ENCODE measurements around the gene AP2B1.
A peak's percentile ranks its signal among the peaks of the same experiment; 100 is the strongest.
"Not testable (repeated sequence)": the region's sequence is repeated elsewhere in the genome, so short reads cannot be mapped to it uniquely, and the experiment has no call there.

The AP2B1 gene

DNA sequence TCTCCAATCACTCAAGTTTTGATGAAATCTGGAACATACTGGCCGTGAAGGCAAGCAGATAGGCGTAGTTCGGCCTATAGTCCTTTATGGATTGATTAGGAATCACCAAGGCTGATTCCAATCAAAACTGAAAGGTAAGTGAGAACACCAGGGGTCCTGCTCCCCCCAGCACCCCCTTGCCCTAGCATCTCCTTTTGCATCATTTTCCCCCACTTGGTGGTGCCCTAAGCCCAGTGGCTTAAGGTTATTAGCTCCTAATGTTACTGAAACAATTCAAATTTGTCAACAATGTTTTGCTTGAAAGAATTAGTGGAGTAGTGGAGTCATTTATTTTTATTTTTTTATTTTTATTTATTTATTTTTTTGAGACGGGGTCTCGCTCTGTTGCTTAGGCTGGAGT is 31.4 kb upstream of the AP2B1 start:
- no peak overlapping the region for H3K4me3 ChIP-seq (ENCODE audit: low read depth, low read length)
- TF ChIP-seq, protein P1, sequence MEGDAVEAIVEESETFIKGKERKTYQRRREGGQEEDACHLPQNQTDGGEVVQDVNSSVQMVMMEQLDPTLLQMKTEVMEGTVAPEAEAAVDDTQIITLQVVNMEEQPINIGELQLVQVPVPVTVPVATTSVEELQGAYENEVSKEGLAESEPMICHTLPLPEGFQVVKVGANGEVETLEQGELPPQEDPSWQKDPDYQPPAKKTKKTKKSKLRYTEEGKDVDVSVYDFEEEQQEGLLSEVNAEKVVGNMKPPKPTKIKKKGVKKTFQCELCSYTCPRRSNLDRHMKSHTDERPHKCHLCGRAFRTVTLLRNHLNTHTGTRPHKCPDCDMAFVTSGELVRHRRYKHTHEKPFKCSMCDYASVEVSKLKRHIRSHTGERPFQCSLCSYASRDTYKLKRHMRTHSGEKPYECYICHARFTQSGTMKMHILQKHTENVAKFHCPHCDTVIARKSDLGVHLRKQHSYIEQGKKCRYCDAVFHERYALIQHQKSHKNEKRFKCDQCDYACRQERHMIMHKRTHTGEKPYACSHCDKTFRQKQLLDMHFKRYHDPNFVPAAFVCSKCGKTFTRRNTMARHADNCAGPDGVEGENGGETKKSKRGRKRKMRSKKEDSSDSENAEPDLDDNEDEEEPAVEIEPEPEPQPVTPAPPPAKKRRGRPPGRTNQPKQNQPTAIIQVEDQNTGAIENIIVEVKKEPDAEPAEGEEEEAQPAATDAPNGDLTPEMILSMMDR (IDR thresholded peaks at IDR 0.05; ENCODE audit: control insufficient read depth, extremely low read depth, insufficient read depth): peak; percentile 37; the same call in 1 of the 2 replicates
- DNase-seq (ENCODE audit: low read depth): no peak

DNA sequence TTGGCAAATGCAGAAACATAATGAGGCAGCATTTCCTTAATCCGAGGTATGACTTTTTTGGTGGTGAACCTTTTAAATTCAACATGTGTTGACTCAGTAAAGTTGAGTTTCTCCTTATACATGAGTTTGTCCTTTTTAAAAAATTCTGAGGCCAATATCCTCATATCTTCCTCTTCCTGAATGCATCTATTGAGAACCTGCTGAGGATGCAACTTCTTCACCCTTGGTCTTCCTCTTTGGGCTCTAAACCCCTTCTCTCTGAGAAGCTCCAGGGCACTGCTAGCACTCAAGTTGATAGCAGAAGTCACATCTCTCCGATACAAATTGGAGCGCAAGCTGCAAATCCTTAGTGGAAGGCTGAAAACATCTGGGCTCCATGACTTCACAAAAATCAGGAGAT is 29.8 kb upstream of the AP2B1 start:
- H3K4me3 ChIP-seq (ENCODE audit: low read depth, low read length): no peak overlapping the region
- TF ChIP-seq, protein P1 (IDR thresholded peaks at IDR 0.05; ENCODE audit: control insufficient read depth, extremely low read depth, insufficient read depth): no peak
- DNase-seq (ENCODE audit: low read depth): no peak

DNA sequence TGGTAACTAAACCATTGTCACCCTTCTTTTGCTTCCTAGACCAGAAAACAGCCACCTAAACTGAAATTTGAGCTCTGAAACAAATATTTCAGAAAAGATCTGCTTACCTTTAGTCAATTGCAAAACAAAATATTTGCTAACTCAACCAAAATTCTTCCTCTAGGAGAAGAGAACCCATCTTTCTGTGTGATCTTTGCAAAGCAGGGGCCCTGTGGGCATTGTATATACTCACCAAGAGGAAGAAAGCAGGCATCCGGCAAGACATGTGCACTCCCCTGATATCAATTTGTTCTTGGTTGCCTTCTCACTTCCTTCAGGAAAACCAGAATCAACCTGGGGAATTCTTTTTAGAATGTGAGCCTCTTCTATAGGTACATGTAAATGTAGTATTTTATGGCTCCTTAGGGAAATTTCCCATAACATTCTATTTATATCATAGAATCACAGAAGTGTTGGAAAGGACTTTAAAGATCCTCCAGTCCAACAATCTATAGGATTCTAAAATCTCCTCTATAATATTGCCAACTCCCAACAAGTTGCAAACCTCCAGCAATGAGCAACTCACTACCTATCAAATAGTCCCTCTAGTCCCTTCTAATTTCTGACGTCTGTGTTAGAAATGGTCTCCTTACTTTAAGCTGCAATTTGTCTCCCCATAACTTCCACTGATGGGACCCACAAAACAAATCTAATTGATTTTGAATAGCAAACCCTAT is 27.5 kb upstream of the AP2B1 start:
- no peak overlapping the region for H3K4me3 ChIP-seq (ENCODE audit: low read depth, low read length)
- TF ChIP-seq, protein P1 (IDR thresholded peaks at IDR 0.05; ENCODE audit: control insufficient read depth, extremely low read depth, insufficient read depth): no peak
- no peak for DNase-seq (ENCODE audit: low read depth)

DNA sequence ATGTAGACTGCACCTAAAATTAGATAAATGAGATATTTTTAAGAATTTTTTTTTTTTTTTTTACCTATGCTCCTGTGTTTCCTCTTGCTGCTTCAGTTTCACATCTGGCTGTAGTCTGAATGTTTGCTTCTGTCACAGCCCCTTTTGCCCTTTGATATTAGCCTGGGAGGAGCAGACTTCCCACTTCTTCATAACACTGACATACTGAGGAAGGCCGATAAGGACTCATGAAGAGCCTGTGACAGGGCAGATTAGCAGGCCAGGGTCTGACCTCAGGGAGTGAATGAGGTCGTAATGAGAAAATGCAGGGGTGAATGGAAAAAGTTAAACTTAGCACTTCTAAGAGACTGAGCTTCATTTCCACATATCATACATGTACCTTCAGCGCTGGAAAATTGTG is 26.4 kb upstream of the AP2B1 start, which contains the start of gene SLFN14:
SLFN14 (minus strand) TSS at position 117 of the 400 bp plus-strand sequence. CDS start 2,757 bp downstream, outside the sequence.
- TF ChIP-seq, protein P1 (IDR thresholded peaks at IDR 0.05; ENCODE audit: control insufficient read depth, extremely low read depth, insufficient read depth): no peak
- H3K4me3 ChIP-seq (ENCODE audit: low read depth, low read length): no peak within 1 kb of the TSS
- no peak for DNase-seq (ENCODE audit: low read depth)

DNA sequence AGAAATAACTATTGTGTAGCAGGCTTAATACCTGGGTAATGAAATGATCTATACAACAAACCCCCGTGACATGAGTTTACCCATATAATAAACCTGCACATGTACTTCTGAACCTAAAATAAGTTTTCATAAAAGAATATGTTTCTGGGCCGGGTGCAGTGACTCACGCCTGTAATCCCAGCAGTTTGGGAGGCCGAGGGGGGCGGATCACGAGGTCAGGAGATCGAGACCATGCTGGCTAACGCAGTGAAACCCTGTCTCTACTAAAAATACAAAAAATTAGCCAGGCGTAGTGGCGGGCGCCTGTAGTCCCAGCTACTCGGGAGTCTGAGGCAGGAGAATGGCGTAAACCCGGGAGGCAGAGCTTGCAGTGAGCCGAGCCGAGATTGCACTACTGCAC is 23.9 kb upstream of the AP2B1 start:
- DNase-seq (ENCODE audit: low read depth); H3K4me3 ChIP-seq (ENCODE audit: low read depth, low read length): not testable (repeated sequence)

DNA sequence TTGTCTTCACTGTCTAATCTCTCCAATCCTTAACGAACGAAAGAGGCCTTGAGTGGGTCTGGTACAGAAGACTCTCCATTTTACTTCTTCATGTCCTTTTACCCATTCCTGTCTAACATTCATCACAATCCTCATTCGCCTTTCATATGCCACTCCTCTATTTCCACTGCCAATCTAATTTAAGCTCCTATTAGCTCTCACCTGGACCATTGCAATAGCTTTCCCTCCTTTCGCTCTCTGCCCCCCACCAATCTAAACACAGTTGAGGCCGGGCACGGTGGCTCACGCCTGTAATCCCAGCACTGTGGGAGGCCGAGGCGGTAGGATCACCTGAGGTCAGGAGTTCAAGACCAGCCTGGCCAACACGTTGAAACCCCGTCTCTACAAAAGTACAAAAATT is 20.2 kb upstream of the AP2B1 start:
- H3K4me3 ChIP-seq (ENCODE audit: low read depth, low read length): peak overlapping the region; percentile 100
- DNase-seq (ENCODE audit: low read depth): no peak
- TF ChIP-seq, protein P1 (IDR thresholded peaks at IDR 0.05; ENCODE audit: control insufficient read depth, extremely low read depth, insufficient read depth): no peak

DNA sequence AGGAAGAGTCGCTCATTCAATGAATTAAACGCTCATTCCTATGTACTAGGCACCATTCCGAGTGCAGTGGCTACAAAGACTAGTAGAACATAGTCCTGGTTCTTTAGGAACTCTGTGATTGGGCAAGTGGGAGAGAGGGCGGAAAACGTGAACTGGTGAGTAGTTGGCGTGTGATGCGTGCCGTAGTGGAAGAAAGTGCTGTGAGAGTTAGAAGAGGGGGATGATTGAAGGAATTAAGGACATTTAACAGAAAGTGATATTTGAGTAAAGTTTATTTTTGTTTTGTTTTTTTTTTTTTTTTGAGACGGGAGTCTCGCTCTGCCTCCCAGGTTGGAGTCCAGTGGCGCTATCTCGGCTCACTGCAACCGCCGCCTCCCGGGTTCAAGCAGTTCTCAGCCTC is 18.6 kb upstream of the AP2B1 start:
- no peak for DNase-seq (ENCODE audit: low read depth)
- peak overlapping the region; percentile 100 for H3K4me3 ChIP-seq (ENCODE audit: low read depth, low read length)
- TF ChIP-seq, protein P1 (IDR thresholded peaks at IDR 0.05; ENCODE audit: control insufficient read depth, extremely low read depth, insufficient read depth): no peak
